AG04450 (cell line): Measurements from ENCODE around the gene PNMA5. TPM values are rescaled to one million over a fixed set of nuclear protein-coding genes. Genes with fewer than 3 reads are reported as not detected.
"Not testable (repeated sequence)": the region's sequence is repeated elsewhere in the genome, so short reads cannot be mapped to it uniquely, and the experiment has no call there.

Source experiments
- CTCF ChIA-PET: fragments of 300-600, 350-600 bp; formaldehyde crosslinking; extraction: SDS; loops from one replicate; lab custom pipeline; 2022; ENCODE audit warnings: antibody characterized with exemption, inconsistent platforms; lab: Charles Lee
- POLR2A ChIA-PET: fragments of 350-600 bp; formaldehyde crosslinking; extraction: SDS; loops from one replicate; lab custom pipeline; 2021; ENCODE audit warnings: antibody characterized with exemption, inconsistent platforms; lab: Yijun Ruan, JAX
- DNase-seq: peaks from one replicate; pipeline ENCODE4 v3.0.0-alpha.2; 2011; ENCODE audit warnings: low read depth, low spot score
- H3K27ac ChIP-seq: one replicate; pipeline ENCODE4 v1.5.1; 2012; ENCODE audit warnings: low read depth, low read length, control low read depth
- H3K27me3 ChIP-seq: one replicate; pipeline ENCODE4 v1.6.0; 2012; ENCODE audit warnings: low read length; ENCODE audit not compliant: control insufficient read depth, insufficient read depth
- H3K4me3 ChIP-seq: 2 replicates; pipeline ENCODE4 v1.5.1; 2011; ENCODE audit warnings: mild to moderate bottlenecking, low read depth, low read length, control low read depth
- H3K9me3 ChIP-seq: 2 replicates; pipeline ENCODE4 v1.5.1; 2012; ENCODE audit warnings: low read length; ENCODE audit not compliant: control insufficient read depth, insufficient read depth
- CTCF ChIP-seq: IDR thresholded peaks from 2 replicates; pipeline ENCODE4 v1.5.1; 2011; ENCODE audit warnings: low read depth, low read length, control low read depth, inconsistent platforms
- polyA plus RNA-seq: library from polyadenylated mRNA; depleted of rRNA; stranded (reverse); fragments of >200 nt; gene quantifications from 2 replicates; pipeline ENCODE4 v1.2.3, GENCODE V29; 2011

The PNMA5 gene
- polyA plus RNA-seq, 1 experiment = not detected

DNA sequence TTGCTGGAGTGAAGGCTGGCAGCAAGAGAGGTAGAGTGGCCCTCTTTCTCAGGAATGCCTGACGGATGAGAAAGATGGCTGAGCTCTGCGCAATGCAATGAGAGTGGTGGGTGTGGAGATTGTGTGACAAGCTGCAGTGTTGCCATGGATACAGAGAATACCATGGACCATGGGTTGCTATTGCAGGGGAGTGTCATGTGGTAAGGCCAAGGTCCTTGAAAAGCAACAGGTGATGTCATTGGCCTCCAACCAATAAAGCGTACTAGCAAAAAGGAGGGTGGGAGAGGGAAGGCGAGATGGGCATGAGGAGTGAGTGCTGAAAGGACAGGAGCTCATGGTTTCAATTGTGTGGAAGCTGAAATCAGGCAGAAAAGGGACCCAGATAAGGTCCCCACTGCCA is 1.8 kb downstream of the PNMA5 start:
- H3K27ac ChIP-seq = no peak overlapping the region
- ChIA-PET CTCF (no interaction called here), POLR2A (no interaction called here)
- TF ChIP-seq CTCF = no peak
- no peak overlapping the region for H3K4me3 ChIP-seq
- H3K27me3 ChIP-seq = no peaks in the 10 kb centered on the region
- no peaks in the 10 kb centered on the region for H3K9me3 ChIP-seq
- DNase-seq = no peak

- no peak for DNase-seq
- POLR2A ChIA-PET = no interaction called here
These were observed 2.8 kb downstream of the PNMA5 start for GRCh38 chrX:152991123-152991522.

GRCh38 chrX:152989292-152989658 is 4.6 kb downstream of the PNMA5 start:
- Histone ChIP-seq H3K4me3 (no peak overlapping the region), H3K27ac (no peak overlapping the region), H3K27me3 (no peaks in the 10 kb centered on the region), H3K9me3 (no peaks in the 10 kb centered on the region)
- no peak for DNase-seq
- TF ChIP-seq CTCF = no peak
- POLR2A ChIA-PET = no interaction called here
- CTCF ChIA-PET = no interaction called here

More at GRCh38 chrX:152991123-152991522, 2.8 kb downstream of the PNMA5 start:
- no peaks in the 10 kb centered on the region for H3K27me3 ChIP-seq
- CTCF ChIA-PET = no interaction called here
- no peak for TF ChIP-seq CTCF
- H3K9me3 ChIP-seq = no peaks in the 10 kb centered on the region
- no peak overlapping the region for H3K4me3 ChIP-seq
- no peak overlapping the region for H3K27ac ChIP-seq

DNA sequence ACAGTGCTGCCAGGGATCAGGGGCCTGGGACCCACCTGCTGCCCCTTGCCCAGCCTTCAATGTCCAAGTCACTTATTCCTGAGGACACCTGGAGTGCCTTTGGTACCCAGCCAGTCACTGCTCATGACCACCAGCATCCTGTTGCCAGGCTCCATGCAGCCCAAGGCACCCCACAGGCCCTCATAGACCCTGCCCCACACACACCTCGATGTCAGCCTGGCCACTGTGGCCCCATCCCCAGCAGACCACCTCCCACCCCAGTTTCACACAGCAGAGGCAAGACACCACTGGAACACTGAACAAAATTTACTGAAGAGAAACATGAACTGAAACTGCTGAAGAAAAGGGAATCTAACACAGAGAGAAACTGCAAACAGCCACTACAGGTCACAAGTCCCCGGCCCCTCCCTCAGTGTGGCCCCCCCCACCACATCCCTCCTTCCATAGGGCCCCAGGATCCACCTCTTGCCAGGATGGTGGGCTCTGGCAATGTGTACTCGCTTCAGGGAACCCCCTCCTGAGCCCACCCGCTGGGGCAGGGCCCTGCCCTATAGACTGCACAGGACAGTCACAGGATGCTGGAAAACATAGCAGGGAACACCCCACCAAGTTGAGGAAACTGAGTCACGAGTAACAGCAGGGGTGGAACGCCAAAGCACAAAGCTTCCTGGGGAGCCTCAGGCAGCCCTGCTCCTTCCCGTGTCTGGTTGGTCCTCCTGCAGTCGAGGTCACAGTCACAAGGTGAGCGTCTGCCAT is 5.2 kb downstream of the PNMA5 start:
- CTCF ChIA-PET = no interaction called here
- POLR2A ChIA-PET = no interaction called here
- TF ChIP-seq CTCF = no peak

DNA sequence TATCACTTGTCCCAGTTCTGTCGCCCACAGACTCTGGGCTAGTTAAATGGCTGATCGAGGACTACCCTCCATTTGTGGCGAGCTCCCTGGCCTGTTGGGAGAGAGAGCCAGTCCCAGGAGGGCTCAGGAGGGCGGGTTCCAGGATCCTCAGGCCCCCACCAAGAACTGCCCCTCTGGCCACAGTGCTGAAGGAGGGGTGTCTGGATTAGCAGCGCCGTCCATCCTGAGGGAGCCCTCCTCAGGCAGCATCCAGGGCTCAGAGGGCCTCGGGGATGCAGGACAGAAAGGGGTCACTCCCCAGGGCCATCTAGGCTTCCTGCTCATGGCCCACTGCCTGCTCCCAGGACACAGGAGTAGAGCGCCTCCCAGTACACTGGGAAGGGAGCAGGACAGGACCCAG is 6.1 kb downstream of the PNMA5 start:
- CTCF ChIA-PET = no interaction called here
- no peaks in the 10 kb centered on the region for H3K27me3 ChIP-seq
- POLR2A ChIA-PET = no interaction called here

More for the DNA sequence above, 5.2 kb downstream of the PNMA5 start:
- no peak overlapping the region for H3K27ac ChIP-seq
- no peak for DNase-seq
- no peaks in the 10 kb centered on the region for H3K9me3 ChIP-seq
- no peak overlapping the region for H3K4me3 ChIP-seq
- H3K27me3 ChIP-seq = no peaks in the 10 kb centered on the region

GRCh38 chrX:152987156-152987555 is 6.8 kb downstream of the PNMA5 start:
- H3K4me3 ChIP-seq, H3K27ac ChIP-seq, H3K27me3 ChIP-seq, CTCF ChIA-PET, DNase-seq, POLR2A ChIA-PET, H3K9me3 ChIP-seq: not testable (repeated sequence)

More for the DNA sequence above, 6.1 kb downstream of the PNMA5 start:
- Histone ChIP-seq H3K9me3 (no peaks in the 10 kb centered on the region), H3K4me3 (no peak overlapping the region), H3K27ac (no peak overlapping the region)
- DNase-seq = no peak
- TF ChIP-seq CTCF = no peak

- H3K4me3 ChIP-seq, DNase-seq, H3K27me3 ChIP-seq, H3K27ac ChIP-seq, H3K9me3 ChIP-seq, CTCF ChIA-PET, POLR2A ChIA-PET: not testable (repeated sequence)
These were observed 8.5 kb downstream of the PNMA5 start for GRCh38 chrX:152985383-152985782.
